ENCODE results near the gene SLC49A3. TPM values are rescaled to one million over a fixed set of nuclear protein-coding genes. Genes with fewer than 3 reads are reported as not detected.
"Not testable (repeated sequence)": the region's sequence is repeated elsewhere in the genome, so short reads cannot be mapped to it uniquely, and the experiment has no call there.

SLC49A3 gene
- total RNA-seq, 4 donors from 2014 or later = 14.9 to 27.1 (median 18.3) TPM

DNA sequence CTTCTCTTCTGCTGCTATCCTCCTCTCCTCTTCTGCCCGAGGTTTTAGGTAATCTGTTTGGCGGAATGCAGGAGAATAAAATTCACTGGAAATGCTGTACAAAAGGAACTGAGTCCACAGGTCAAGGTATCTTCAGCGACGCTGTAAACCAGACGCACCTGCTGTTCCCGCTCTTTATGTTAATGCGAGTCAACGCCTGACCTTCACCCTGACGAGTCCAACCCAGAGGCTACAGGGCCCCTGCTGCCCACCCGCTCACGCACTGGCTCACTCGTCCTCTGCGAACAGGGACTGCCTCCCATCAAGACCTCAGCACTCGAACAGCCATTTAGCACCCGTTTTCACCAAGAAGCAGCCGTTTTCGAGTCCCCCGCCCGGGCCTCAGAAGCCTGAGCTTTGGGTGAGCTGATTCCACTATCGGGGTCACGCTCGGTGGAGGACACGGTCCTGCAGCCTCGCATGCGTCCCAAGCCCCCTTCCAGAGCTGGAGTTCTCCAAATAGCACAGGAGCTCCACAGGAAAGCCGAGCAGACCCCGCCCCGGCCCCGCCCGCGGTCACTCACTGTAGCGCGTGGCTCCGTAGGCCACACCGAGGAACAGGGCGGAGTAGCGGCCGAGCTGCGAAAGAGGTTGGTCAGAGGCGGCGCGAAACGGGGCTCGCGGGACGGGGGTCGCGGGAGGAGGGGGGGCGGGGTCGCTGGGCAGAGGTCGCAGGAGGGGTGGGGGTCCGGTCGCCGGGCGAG lies 15.4 kb downstream of the SLC49A3 start:
- intact Hi-C loops (cut with DNase I) = no loop called here
- DNase-seq = peak; percentile 34 to 49
- Histone ChIP-seq H3K4me1 (peaks cover 15 to 18% of the 10 kb centered on the region in 2 donors), H3K4me3 (replicated peaks in 1 of 3) (peak overlapping the region; percentile 39 to 88 (median 81)), H3K27me3 (no peaks in the 10 kb centered on the region), H3K36me3 (peaks cover 11 to 13% of the 10 kb centered on the region in 2 donors), H3K9me3 (no peaks in the 10 kb centered on the region), H3K27ac (peak overlapping the region; percentile 20 to 93 (median 22))
- 14 to 15% methylated on average over 25 to 33 of the region's 55 CpGs for WGBS, 2 donors
- TF ChIP-seq, protein P1, sequence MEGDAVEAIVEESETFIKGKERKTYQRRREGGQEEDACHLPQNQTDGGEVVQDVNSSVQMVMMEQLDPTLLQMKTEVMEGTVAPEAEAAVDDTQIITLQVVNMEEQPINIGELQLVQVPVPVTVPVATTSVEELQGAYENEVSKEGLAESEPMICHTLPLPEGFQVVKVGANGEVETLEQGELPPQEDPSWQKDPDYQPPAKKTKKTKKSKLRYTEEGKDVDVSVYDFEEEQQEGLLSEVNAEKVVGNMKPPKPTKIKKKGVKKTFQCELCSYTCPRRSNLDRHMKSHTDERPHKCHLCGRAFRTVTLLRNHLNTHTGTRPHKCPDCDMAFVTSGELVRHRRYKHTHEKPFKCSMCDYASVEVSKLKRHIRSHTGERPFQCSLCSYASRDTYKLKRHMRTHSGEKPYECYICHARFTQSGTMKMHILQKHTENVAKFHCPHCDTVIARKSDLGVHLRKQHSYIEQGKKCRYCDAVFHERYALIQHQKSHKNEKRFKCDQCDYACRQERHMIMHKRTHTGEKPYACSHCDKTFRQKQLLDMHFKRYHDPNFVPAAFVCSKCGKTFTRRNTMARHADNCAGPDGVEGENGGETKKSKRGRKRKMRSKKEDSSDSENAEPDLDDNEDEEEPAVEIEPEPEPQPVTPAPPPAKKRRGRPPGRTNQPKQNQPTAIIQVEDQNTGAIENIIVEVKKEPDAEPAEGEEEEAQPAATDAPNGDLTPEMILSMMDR (IDR thresholded peaks at IDR 0.05) = no peak
- TF ChIP-seq POLR2A (IDR thresholded peaks at IDR 0.05) = no peak

DNA sequence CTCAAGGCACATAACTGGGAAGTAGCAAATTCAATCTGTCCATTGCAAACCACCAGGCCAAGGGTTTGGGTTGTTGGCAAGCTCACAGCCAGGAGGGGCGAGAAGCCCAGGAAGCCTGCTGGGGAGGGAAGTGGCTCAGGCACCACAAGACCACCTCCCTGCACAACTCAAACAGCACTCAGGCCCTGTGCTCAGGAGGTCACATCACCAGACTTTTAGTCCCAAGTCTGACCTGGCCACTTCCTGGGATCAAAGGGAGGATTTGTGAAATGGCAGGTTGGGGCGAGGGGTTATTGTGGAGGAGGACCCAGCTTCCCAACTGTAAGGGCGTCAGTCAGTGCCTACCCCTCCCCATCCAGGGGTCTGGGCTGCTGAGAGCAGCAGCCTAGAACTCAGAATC lies 17.2 kb downstream of the SLC49A3 start:
- Histone ChIP-seq H3K4me1 (peaks cover 15 to 18% of the 10 kb centered on the region in 2 donors), H3K27ac (no peak overlapping the region), H3K9me3 (no peaks in the 10 kb centered on the region), H3K4me3 (replicated peaks in 1 of 3) (no peak overlapping the region), H3K36me3 (peaks cover 11 to 13% of the 10 kb centered on the region in 2 donors), H3K27me3 (no peaks in the 10 kb centered on the region)
- WGBS, 2 donors = 94 to 100% methylated on average over 3 of the region's 3 CpGs
- intact Hi-C loops (cut with DNase I) = no loop called here
- no peak for DNase-seq
- no peak for TF ChIP-seq POLR2A (IDR thresholded peaks at IDR 0.05)
- TF ChIP-seq, protein P1 (IDR thresholded peaks at IDR 0.05) = no peak

- WGBS, 2 donors = 93 to 94% methylated on average over 11 of the region's 11 CpGs
- DNase-seq; H3K27ac ChIP-seq; intact Hi-C loops (cut with DNase I); H3K27me3 ChIP-seq; H3K4me3 ChIP-seq (replicated peaks in 1 of 3); H3K9me3 ChIP-seq: not testable (repeated sequence)
- TF ChIP-seq POLR2A (IDR thresholded peaks at IDR 0.05) = peak in 1 of 2 donors; percentile 4
- Histone ChIP-seq H3K36me3 (peaks cover 11 to 13% of the 10 kb centered on the region in 2 donors), H3K4me1 (peaks cover 11% of the 10 kb centered on the region in 2 donors)
Observed at GRCh38 chr4:669806-670559, 19.0 kb downstream of the SLC49A3 start.

DNA sequence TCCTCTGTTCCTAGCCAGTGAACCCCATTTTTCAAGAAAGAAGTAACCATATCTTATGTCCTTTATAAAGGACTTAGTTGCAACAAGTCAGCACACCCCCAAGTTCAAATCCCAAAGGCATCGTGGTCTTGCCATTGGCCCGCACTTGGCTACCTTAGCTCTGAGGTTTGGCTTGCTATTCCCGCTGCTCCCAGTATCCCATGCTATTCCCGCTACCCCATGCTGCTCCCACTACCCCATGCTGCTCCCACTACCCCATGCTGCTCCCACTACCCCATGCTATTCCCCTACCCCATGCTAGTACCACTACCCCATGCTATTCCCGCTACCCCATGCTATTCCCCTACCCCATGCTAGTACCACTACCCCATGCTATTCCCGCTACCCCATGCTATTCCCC lies 20.7 kb downstream of the SLC49A3 start:
- H3K4me1 ChIP-seq = peaks cover 4 to 14% of the 10 kb centered on the region in 2 donors
- DNase-seq; H3K9me3 ChIP-seq; intact Hi-C loops (cut with DNase I); H3K27ac ChIP-seq; H3K4me3 ChIP-seq (replicated peaks in 1 of 3); H3K27me3 ChIP-seq: not testable (repeated sequence)
- peaks cover 11 to 13% of the 10 kb centered on the region in 2 donors for H3K36me3 ChIP-seq
- WGBS, 2 donors = 89 to 92% methylated on average over 6 of the region's 6 CpGs

DNA sequence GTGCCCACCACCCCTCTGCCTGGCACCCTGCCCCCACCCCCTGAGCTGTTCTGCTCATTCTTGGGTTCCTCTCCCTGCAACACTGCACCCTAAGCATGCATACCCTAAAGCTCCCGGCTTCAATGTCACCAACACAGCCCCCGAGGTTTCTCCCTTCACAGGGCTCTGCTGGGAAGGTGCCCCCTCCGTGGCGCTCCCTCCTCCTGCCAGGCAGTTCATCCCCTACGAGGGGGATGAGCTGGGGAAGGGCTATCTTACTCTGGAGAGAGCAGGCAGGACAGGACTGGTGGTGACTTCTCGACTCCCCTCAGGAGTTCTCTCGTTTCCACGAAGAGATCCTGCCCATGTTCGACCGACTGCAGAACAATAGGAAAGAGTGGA lies 21.4 kb downstream of the SLC49A3 start:
- Histone ChIP-seq H3K27ac (no peak overlapping the region), H3K36me3 (peaks cover 11 to 13% of the 10 kb centered on the region in 2 donors), H3K4me3 (replicated peaks in 1 of 3) (no peak overlapping the region), H3K4me1 (peaks cover 0 to 12% of the 10 kb centered on the region in 2 donors), H3K27me3 (no peaks in the 10 kb centered on the region), H3K9me3 (no peaks in the 10 kb centered on the region)
- 65 to 68% methylated on average over 7 to 10 of the region's 10 CpGs for WGBS, 2 donors
- no peak for DNase-seq
- intact Hi-C loops (cut with DNase I) = no loop called here
- TF ChIP-seq, protein P1 (IDR thresholded peaks at IDR 0.05) = no peak
- TF ChIP-seq POLR2A (IDR thresholded peaks at IDR 0.05) = no peak
